PFSK-1 (cell line): ENCODE measurements around the gene C1orf21.

Experiments used
- POLR2AphosphoS5 ChIP-seq: IDR thresholded peaks from 2 replicates; pipeline ENCODE4 v1.6.1; 2012; ENCODE audit warnings: low read depth, mild to moderate bottlenecking, control low read depth, low read length, moderate library complexity
- SIN3A ChIP-seq: IDR thresholded peaks from 2 replicates; pipeline ENCODE4 v1.6.1; 2012; ENCODE audit warnings: mild to moderate bottlenecking, low read length, moderate library complexity, borderline replicate concordance; ENCODE audit not compliant: insufficient read depth
- TF ChIP-seq, protein P1 (sequence below), 2 experiments: IDR thresholded peaks; 2 replicates each; pipeline versions ENCODE4 v1.6.1 to v1.8.0; 2011 to 2012; ENCODE audit warnings: low read depth in 2 of 2, low read length in 2 of 2, control low read depth in 1 of 2, inconsistent platforms in 1 of 2, mild to moderate bottlenecking in 1 of 2, moderate library complexity in 1 of 2; ENCODE audit not compliant: insufficient read depth in 1 of 2

DNA sequence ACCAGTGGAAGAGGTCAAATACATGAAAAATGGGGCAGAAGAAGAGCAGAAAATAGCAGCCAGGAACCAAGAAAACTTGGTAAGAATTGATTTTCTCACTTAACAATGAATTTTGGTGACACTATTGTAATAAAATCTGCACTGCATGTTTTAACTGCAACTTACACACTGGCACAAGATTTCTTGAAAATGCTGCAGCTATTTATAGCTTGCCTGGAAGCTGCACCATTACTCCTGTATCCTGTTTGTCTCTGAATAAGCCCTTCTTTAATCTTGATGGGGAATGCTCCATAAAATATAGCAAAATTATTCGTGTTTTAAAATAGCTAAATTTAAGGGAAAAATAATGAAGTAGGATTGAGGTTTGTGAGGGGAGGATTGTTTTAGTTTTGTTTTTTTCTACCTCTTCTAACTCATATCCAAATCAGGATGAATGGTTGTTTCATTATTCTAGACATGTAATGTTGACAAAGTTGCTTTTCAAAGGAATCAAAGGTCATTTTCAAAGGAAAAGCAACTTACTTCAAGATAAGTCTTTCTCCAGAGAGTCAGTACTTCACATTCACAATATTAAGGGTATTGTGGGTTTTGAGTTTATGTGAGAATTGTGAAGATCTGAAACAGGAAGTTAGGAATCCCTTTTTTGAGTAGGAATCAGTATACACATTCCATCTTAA lies 120.9 kb downstream of the C1orf21 start:
- no peak for TF ChIP-seq POLR2AphosphoS5
- no peak for TF ChIP-seq SIN3A
- TF ChIP-seq, protein P1, sequence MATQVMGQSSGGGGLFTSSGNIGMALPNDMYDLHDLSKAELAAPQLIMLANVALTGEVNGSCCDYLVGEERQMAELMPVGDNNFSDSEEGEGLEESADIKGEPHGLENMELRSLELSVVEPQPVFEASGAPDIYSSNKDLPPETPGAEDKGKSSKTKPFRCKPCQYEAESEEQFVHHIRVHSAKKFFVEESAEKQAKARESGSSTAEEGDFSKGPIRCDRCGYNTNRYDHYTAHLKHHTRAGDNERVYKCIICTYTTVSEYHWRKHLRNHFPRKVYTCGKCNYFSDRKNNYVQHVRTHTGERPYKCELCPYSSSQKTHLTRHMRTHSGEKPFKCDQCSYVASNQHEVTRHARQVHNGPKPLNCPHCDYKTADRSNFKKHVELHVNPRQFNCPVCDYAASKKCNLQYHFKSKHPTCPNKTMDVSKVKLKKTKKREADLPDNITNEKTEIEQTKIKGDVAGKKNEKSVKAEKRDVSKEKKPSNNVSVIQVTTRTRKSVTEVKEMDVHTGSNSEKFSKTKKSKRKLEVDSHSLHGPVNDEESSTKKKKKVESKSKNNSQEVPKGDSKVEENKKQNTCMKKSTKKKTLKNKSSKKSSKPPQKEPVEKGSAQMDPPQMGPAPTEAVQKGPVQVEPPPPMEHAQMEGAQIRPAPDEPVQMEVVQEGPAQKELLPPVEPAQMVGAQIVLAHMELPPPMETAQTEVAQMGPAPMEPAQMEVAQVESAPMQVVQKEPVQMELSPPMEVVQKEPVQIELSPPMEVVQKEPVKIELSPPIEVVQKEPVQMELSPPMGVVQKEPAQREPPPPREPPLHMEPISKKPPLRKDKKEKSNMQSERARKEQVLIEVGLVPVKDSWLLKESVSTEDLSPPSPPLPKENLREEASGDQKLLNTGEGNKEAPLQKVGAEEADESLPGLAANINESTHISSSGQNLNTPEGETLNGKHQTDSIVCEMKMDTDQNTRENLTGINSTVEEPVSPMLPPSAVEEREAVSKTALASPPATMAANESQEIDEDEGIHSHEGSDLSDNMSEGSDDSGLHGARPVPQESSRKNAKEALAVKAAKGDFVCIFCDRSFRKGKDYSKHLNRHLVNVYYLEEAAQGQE (IDR thresholded peaks at IDR 0.05; ENCODE audit: insufficient read depth in 1 of 2, low read depth in 2 of 2, low read length in 2 of 2) = no peak
